Measurements from ENCODE around the gene MMP20.
"Not testable (repeated sequence)": the region's sequence is repeated elsewhere in the genome, so short reads cannot be mapped to it uniquely, and the experiment has no call there.

MMP20 gene

GRCh38 chr11:102625177-102625576 is at the start of gene MMP20:
TSS of gene MMP20 (minus strand) at chr11:102625332. CDS start at chr11:102625319, 13 bp downstream.
- DNase-seq, result no peak

- no peak for DNase-seq
Observed at GRCh38 chr11:102669664-102670063, 44.5 kb upstream of the MMP20 start.

- peak; percentile 10 for DNase-seq
Observed at GRCh38 chr11:102666331-102666957, 41.3 kb upstream of the MMP20 start.

- no peak for DNase-seq
Observed at GRCh38 chr11:102664001-102664752, 39.0 kb upstream of the MMP20 start.

GRCh38 chr11:102662607-102663006 is 37.5 kb upstream of the MMP20 start:
- no peak for DNase-seq

- DNase-seq, result no peak
Observed at GRCh38 chr11:102661040-102661439, 35.9 kb upstream of the MMP20 start.

- no peak for DNase-seq
Observed at GRCh38 chr11:102656528-102656927, 31.4 kb upstream of the MMP20 start.

- no peak for DNase-seq
Observed at GRCh38 chr11:102655547-102655946, 30.4 kb upstream of the MMP20 start.

GRCh38 chr11:102654761-102655160 is 29.6 kb upstream of the MMP20 start:
- no peak for DNase-seq

- DNase-seq, result no peak
Observed at GRCh38 chr11:102653744-102654291, 28.7 kb upstream of the MMP20 start.

- no peak for DNase-seq
Observed at GRCh38 chr11:102647430-102647829, 22.3 kb upstream of the MMP20 start.

- DNase-seq, result no peak
Observed at GRCh38 chr11:102643941-102644340, 18.8 kb upstream of the MMP20 start.

- no peak for DNase-seq
Observed at GRCh38 chr11:102640946-102641345, 15.8 kb upstream of the MMP20 start.

GRCh38 chr11:102639656-102640055 is 14.5 kb upstream of the MMP20 start:
- no peak for DNase-seq

GRCh38 chr11:102637731-102638130 is 12.6 kb upstream of the MMP20 start:
- DNase-seq, result no peak

GRCh38 chr11:102633385-102634026 is 8.4 kb upstream of the MMP20 start:
- no peak for DNase-seq

GRCh38 chr11:102632026-102632425 is 6.9 kb upstream of the MMP20 start:
- DNase-seq, result no peak

GRCh38 chr11:102630598-102631448 is 5.7 kb upstream of the MMP20 start:
- DNase-seq, result no peak

GRCh38 chr11:102629908-102630307 is 4.8 kb upstream of the MMP20 start:
- DNase-seq, result not testable (repeated sequence)

GRCh38 chr11:102626676-102627075 is 1.5 kb upstream of the MMP20 start:
- DNase-seq, result no peak

GRCh38 chr11:102623998-102624397 is 1.1 kb downstream of the MMP20 start:
- no peak for DNase-seq

- DNase-seq, result no peak
Observed at GRCh38 chr11:102623128-102623527, 2.0 kb downstream of the MMP20 start.

- no peak for DNase-seq
Observed at GRCh38 chr11:102622258-102622657, 2.9 kb downstream of the MMP20 start.
